GM12891 (cell line): ENCODE measurements around the gene RPL18.

Experiments
- POLR2A ChIP-seq: IDR thresholded peaks from 2 replicates; pipeline ENCODE4 v1.6.1; 2011; ENCODE audit warnings: low read depth, low read length, control low read depth
- POLR2AphosphoS5 ChIP-seq: IDR thresholded peaks from 2 replicates; pipeline ENCODE4 v1.6.1; 2011; ENCODE audit warnings: low read depth, low read length, control low read depth
- SPI1 ChIP-seq: IDR thresholded peaks from 2 replicates; pipeline ENCODE4 v1.6.1; 2011; ENCODE audit warnings: low read depth, low read length, control low read depth
- TAF1 ChIP-seq: IDR thresholded peaks from 2 replicates; pipeline ENCODE4 v1.6.1; 2011; ENCODE audit warnings: low read depth, low read length, control low read depth

DNA sequence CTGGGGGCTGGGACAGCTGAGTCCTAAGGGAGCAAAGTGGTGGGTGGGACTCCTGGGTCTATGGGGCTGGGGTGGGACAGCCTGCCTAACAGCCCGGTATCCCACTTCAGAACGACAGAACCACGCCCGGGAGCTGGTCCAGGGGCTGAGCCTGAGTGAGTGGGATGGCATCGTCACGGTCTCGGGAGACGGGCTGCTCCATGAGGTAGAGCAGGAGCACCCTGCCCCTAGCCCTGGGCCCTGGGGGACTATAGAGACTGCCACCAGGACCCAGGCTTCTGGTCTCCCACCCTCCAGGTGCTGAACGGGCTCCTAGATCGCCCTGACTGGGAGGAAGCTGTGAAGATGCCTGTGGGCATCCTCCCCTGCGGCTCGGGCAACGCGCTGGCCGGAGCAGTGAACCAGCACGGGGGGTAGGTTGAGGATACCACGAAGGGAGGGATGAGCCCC is 8.9 kb upstream of the RPL18 start:
- no peak for TF ChIP-seq TAF1
- no peak for TF ChIP-seq POLR2A
- no peak for TF ChIP-seq POLR2AphosphoS5
- TF ChIP-seq SPI1, result no peak
